Medulla oblongata (tissue), 1 donor: ENCODE data around the gene ETS1.

Source experiments
- DNase-seq: peaks from one replicate; pipeline ENCODE4 v3.0.0-alpha.2; 2015; ENCODE audit errors: extremely low spot score

The ETS1 gene

DNA sequence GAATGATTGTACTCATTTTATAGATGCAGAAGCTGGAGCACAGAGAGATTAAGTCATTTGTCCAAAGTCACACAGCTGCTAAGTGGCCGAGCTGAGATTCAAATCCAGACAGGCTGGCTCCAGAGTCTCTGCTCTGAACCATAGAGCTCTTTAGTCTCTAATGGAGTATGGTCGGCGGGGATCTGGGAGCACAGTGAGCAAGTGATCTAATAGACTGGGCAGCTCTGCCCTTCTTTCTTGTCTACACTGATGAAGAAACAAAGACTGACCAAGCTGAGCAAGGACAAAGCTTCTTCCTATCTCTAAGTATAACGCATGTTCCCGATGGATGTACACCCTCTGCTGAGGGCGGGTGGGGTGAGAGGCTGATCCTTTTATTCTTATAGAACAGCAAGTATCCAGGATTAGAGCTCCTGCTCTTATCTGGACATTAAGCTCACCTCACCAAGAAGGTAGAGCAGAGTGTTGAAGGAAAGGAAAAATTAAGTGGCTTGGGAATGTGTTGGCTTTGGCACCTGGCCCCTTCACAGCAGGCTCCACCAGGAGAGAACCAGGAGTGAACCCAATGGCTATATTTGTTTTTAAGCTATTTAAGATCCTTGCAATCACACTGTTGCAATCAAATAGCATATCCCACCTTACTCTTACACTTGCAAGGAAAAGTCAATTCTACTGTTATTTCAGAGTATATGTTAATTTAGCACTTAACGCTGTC lies 68.7 kb downstream of the ETS1 start:
- no peak for DNase-seq

GRCh38 chr11:128517451-128518230 lies 69.7 kb downstream of the ETS1 start:
- DNase-seq: no peak

DNA sequence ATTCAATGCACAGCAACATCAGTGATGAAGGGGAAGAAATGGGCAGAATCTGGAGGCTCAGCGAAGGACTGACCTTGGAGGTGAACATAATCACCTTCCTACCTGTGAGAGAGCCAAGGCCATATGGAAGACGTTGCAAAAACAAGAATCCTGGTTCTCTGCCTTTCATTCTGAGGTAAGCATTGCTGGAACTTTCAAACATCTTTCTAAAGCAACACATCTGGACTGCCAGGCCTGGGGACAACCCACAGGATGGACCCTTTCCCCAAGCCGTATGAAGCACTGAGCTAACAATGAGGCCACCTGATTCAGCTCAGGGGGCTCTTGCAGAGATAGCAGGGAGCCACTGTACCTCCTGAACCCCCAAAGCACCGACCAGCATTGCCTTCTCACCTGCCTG lies 70.5 kb downstream of the ETS1 start:
- DNase-seq: no peak

GRCh38 chr11:128515826-128516778 lies 71.3 kb downstream of the ETS1 start:
- no peak for DNase-seq

GRCh38 chr11:128515086-128515485 lies 72.3 kb downstream of the ETS1 start:
- DNase-seq: no peak

DNA sequence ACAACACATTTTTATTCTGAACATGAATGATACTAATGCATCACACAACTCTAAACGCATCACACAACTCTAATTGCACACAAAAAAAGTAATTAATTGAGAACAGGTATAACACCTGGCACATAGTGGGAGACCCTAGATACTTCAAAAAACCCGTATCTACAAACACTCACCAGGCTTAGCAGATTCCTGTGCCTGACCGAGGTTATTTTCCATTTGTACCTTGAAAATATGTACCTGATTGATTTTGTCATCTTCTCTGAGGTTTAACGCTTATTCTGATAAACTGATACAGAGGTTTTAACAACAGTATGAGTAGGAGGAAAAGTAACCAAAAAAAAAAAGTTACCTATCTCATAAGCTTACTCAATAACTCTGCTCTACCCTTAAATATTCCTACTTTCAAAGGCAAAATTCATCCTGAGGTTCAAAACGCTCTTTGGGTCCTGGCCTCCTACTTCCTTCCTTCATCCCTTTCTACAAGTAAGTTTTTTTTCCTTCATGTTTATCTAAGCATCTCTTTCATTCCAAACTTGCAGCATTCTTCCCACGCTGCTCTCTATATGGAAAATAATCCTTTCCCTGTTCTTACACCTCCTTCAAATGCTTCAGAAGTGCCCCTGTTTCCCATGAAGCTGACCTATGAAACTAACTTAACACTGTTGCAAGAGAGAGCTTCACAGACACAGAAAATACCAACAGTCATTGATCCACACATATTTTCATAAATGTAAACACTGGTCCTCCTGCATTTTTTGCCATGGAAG lies 73.3 kb downstream of the ETS1 start:
- no peak for DNase-seq

DNA sequence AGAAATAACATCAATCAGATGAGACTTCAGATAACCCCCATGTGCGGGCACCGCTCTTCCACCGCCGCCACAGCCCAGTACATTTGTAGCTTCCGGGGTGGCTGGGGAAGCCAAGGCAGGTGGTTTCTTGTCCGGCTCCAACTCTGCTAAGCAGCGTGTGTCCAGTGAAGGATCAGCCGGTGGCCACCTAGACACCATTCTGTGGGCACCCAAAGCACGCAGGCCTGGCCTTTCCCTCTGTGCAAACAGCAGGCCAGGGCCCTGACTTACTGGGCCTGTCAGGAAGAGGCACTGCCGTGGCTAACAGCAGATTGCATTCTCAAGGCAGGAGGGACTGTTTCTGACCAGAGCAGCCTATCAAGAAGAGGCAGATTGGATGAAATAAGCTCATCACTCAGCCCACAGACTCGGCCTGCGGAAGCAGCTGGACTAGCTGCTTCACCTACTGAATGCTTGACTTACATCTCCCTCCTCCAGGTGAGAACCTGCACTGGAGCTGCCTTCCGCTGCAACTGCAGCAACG lies 74.8 kb downstream of the ETS1 start:
- no peak for DNase-seq

- DNase-seq: no peak
These were observed 75.6 kb downstream of the ETS1 start for GRCh38 chr11:128511712-128512111.

DNA sequence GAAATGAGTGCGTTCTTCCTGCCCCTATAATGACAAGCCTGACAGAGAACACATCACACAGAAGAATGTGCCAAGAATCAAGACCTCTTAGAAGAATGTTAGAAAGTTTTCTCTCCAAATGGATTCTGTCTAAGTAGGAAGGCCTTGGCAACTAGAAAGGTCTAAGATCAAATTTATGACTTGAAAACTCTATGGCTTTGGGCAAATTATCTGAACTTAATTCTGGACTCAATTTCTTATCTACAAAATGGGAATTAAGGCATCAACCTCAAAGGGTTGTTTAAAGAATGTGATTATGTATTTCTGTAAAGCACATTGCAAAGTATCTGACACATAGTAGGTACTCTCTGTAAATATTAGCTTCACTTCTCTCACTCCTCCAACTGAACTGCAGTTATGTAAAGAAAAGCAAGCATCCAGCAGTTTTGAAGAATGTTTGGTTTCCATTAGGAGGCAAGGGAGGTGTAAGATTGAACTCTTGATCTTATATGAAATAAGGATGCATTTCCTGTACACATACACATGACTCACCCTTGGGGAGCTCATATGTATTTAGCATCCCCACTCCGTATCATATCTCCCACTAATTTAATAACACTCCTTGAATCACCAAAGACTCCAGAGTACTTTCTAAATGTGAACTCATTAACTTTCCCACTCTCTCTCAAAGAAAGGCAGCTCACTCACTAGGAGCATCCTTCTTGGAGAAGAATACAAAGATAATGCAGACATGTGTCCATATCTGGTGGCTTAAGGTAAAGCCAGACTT lies 77.6 kb downstream of the ETS1 start:
- no peak for DNase-seq

DNA sequence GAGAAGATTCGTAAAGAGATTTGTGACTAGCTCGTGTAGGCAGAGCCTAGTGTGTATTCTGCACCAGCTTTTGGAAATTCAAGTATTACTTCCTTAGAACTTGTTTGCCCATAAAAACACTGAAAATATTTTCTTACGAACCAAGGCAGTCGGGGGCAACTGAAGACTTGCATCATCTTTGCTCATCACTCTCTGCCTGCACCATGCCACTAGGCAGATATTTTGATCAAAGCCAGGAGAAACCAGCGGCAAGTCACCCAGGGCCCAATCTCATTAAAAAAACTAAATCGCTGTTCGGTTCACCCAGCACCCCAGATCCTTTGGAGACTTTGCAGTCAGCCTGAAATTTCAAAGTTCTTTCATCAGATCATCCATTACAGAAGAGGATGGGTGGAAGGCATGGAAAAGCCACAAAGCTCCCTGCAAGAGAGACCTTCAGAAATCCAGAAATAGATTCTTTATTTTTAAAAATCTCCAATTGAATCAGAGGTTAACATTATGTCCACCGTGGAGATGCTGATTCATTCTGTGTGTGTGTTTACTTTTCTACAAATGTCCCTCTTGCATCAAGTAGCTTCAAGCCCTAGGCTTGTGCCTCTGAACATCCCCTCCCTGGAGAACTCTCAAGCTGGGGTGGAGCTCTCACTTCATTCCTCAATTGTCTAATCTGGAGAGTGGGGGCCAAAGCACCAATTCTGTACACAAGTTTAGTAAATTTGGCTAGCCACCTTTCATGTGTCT lies 78.4 kb downstream of the ETS1 start:
- DNase-seq: no peak

GRCh38 chr11:128507936-128508335 lies 79.4 kb downstream of the ETS1 start:
- no peak for DNase-seq

DNA sequence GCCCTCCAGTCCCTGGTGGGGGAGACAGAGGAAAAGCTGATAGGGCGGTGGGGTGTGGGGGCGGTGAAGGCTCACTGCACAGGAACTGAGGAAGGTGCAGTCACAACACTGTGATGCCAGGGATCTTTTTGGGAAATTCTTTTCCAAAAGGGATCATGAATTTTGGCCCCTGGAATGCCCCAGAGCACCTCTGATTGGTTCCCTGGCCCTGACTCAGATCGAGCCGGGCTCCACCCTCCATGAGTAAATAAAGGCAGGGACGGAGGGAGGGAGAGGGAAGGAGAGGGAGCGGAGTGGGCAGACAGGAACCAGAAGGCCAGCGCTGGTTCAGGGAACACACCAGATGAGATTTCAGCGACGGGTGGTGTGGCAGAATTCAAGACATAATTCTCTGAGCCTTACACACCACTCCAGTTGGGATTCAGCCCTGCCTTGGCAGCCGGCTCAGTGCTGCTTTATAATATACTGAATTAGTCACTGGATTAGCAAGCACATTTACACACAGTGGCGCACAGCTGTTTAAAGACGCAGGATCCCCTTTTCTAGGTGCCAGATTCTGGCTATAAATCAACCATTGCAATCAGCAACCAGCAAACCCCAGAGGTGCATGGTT lies 80.3 kb downstream of the ETS1 start:
- DNase-seq: no peak

- DNase-seq: no peak
These were observed 81.0 kb downstream of the ETS1 start for GRCh38 chr11:128506356-128506755.

GRCh38 chr11:128505449-128506065 lies 81.8 kb downstream of the ETS1 start:
- DNase-seq: no peak

DNA sequence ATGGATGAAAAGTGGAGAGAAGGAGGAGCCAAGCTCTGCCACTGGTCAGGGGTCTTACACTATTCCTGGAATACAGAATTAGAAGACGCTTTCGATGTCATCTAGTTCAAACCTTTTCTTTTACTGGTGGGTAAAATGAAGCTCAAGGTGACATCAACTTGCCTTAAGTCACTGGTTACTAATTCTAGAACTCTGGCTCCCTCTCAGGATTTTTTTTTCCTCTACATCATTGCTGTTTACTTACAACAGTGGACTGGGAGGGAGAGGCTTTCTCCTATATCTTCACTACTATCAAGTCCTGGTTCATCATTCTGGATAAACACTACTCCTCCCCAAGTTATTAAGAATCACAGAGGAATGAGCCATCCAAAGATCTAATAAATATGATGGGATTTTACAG lies 82.9 kb downstream of the ETS1 start:
- no peak for DNase-seq

DNA sequence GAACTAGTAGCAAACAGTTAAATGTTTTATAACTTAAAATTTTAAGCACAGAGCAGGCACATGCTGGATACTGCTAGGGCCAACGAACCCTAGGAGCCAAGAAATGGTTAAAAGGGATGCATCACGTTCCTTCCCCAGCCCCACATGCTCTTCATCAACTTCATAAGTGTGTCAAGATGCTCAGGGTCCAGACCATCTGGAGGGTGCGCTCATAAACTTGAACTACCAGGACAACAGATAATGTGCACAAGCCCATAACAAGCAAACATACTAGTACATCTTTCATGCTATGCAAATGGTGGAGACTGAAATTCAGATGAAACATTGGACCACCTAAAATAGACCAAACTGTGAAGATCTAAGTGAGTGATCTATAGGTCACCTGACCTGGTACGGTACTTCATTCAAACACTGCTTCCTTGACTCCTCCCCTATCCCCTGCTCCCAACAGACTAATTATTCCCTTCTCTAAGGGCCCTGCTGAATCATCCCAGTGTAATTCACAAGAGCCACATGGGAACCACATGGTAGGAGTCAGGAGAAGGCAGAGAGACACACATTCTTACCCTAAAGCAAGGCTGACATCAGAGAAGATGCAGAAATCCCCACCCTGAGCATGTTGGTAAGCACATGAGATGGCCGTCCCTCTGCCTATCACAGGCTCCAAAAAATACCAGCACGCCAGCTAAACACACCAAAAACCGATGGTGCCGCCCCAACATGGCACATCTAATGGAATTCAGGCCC lies 83.9 kb downstream of the ETS1 start:
- no peak for DNase-seq

DNA sequence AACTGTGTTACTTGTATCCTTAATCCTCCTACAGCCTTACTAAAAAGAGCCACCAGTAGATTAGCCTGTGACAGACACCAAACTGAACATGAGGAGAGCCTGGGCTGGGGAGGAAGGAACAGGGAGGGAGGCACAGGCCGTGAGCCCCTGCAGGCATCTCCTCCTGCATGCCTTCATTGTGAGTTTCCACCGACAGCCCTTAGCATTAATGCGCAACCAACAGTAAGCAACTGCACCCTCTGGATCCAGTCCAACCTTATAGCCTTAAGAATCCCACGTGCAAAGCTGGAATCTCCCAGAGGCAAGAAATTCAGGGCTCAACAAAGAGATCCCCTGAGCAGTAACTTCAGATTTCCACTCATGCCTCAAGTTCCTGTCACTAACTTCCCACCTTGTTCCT lies 84.6 kb downstream of the ETS1 start:
- no peak for DNase-seq
